SK-N-SH treated with all-trans-retinoic acid at 6 μM for 48 hours (cell line): Measurements from ENCODE around the gene ABHD12B.

Source experiments
- ATAC-seq: fragments of 200-7000 bp; cut with Tn5 transposase; 3 replicates; pipeline ENCODE4 v1.9.1; 2020; ENCODE audit warnings: mild to moderate bottlenecking, moderate library complexity
- ARNTL ChIP-seq: fragments of 450-650 bp; formaldehyde crosslinking; IDR thresholded peaks from 2 replicates; pipeline ENCODE4 v1.5.0; 2020; ENCODE audit warnings: low read depth, mild to moderate bottlenecking, moderate library complexity, borderline replicate concordance
- BACH2 ChIP-seq: fragments of 250-450 bp; sonication (Bioruptor Pico); IDR thresholded peaks from 2 replicates; pipeline ENCODE4 v1.9.0; 2021; ENCODE audit warnings: mild to moderate bottlenecking, borderline replicate concordance
- CREB5 ChIP-seq: fragments of 250-450 bp; sonication (Bioruptor Pico); IDR thresholded peaks from 2 replicates; pipeline ENCODE4 v1.5.1; 2020; ENCODE audit warnings: low read depth, mild to moderate bottlenecking, moderate library complexity
- CSDC2 ChIP-seq: fragments of 250-450 bp; sonication (Bioruptor Pico); IDR thresholded peaks from 2 replicates; pipeline ENCODE4 v1.5.0; 2020; ENCODE audit warnings: mild to moderate bottlenecking, moderate library complexity
- CSRNP3 ChIP-seq: fragments of 250-450 bp; sonication (Bioruptor Pico); IDR thresholded peaks from 2 replicates; pipeline ENCODE4 v1.5.1; 2021; ENCODE audit warnings: mild to moderate bottlenecking, moderate library complexity
- ESRRG ChIP-seq: fragments of 250-450 bp; sonication (Bioruptor Pico); IDR thresholded peaks from 2 replicates; pipeline ENCODE4 v1.6.1; 2021; ENCODE audit warnings: mild to moderate bottlenecking
- GLIS3 ChIP-seq: fragments of 250-450 bp; sonication (Bioruptor Pico); IDR thresholded peaks from 2 replicates; pipeline ENCODE4 v1.5.0; 2020; ENCODE audit warnings: mild to moderate bottlenecking, moderate library complexity
- ISL1 ChIP-seq: fragments of 250-450 bp; sonication (Bioruptor Pico); IDR thresholded peaks from 2 replicates; pipeline ENCODE4 v2.1.2; 2022; ENCODE audit warnings: mild to moderate bottlenecking, moderate library complexity
- OSR1 ChIP-seq: fragments of 250-450 bp; sonication (Bioruptor Pico); IDR thresholded peaks from 2 replicates; pipeline ENCODE4 v1.8.0; 2022; ENCODE audit warnings: moderate library complexity, mild to moderate bottlenecking, inconsistent platforms
- PATZ1 ChIP-seq: fragments of 250-450 bp; sonication (Bioruptor Pico); IDR thresholded peaks from 2 replicates; pipeline ENCODE4 v1.8.0; 2020; ENCODE audit warnings: mild to moderate bottlenecking, moderate library complexity, borderline replicate concordance
- POU6F1 ChIP-seq: fragments of 250-450 bp; sonication (Bioruptor Pico); IDR thresholded peaks from 2 replicates; pipeline ENCODE4 v1.8.0; 2021; ENCODE audit warnings: low read depth, mild to moderate bottlenecking, moderate library complexity, borderline replicate concordance
- PPARA ChIP-seq: fragments of 250-450 bp; sonication (Bioruptor Pico); IDR thresholded peaks from 2 replicates; pipeline ENCODE4 v1.5.0; 2020; ENCODE audit warnings: mild to moderate bottlenecking, borderline replicate concordance
- RARB ChIP-seq: fragments of 250-450 bp; sonication (Bioruptor Pico); IDR thresholded peaks from 2 replicates; pipeline ENCODE4 v1.8.0; 2021; ENCODE audit warnings: mild to moderate bottlenecking, moderate library complexity
- TOX ChIP-seq: fragments of 250-450 bp; sonication (Bioruptor Pico); IDR thresholded peaks from 2 replicates; pipeline ENCODE4 v1.8.0; 2021; ENCODE audit warnings: mild to moderate bottlenecking, moderate library complexity, borderline replicate concordance
- ZC3H10 ChIP-seq: fragments of 250-450 bp; sonication (Bioruptor Pico); IDR thresholded peaks from 2 replicates; pipeline ENCODE4 v1.5.1; 2021; ENCODE audit warnings: mild to moderate bottlenecking, moderate library complexity
- ZFP3 ChIP-seq: fragments of 250-450 bp; sonication (Bioruptor Pico); IDR thresholded peaks from 2 replicates; pipeline ENCODE4 v1.5.0; 2020; ENCODE audit warnings: mild to moderate bottlenecking, moderate library complexity
- ZNF565 ChIP-seq: fragments of 450-650 bp; formaldehyde crosslinking; conservative IDR thresholded peaks from 2 replicates; pipeline ENCODE4 v1.5.0; 2020; ENCODE audit warnings: low read depth, mild to moderate bottlenecking, moderate library complexity
- ZNF70 ChIP-seq: fragments of 450-650 bp; formaldehyde crosslinking; IDR thresholded peaks from 2 replicates; pipeline ENCODE4 v1.5.0; 2020; ENCODE audit warnings: mild to moderate bottlenecking, moderate library complexity
- ZNF8 ChIP-seq: fragments of 450-650 bp; formaldehyde crosslinking; IDR thresholded peaks from 2 replicates; pipeline ENCODE4 v1.5.0; 2020; ENCODE audit warnings: mild to moderate bottlenecking, moderate library complexity

Gene ABHD12B

GRCh38 chr14:50823762-50824636 is 47.9 kb upstream of the ABHD12B start:
- ATAC-seq: no peak
- no peak for TF ChIP-seq PATZ1
- no peak for TF ChIP-seq ISL1
- TF ChIP-seq CSDC2 (CRISPR knock-in tag): no peak
- TF ChIP-seq BACH2: no peak

- ATAC-seq: no peak
- no peak for TF ChIP-seq ESRRG
- no peak for TF ChIP-seq TOX (CRISPR knock-in tag)
- no peak for TF ChIP-seq ARNTL
- TF ChIP-seq ZFP3 (CRISPR knock-in tag): no peak
- TF ChIP-seq OSR1 (CRISPR knock-in tag): no peak
- TF ChIP-seq, all 23 proteins: peak for 0
Measured at GRCh38 chr14:50825307-50825706, 46.5 kb upstream of the ABHD12B start.

- no peak for ATAC-seq
- TF ChIP-seq ISL1 (no peak), POU6F1 (CRISPR knock-in tag) (no peak), ZC3H10 (CRISPR knock-in tag) (no peak), ZNF8 (CRISPR knock-in tag) (no peak), CREB5 (CRISPR knock-in tag) (no peak), PPARA (CRISPR knock-in tag) (no peak), ZFP3 (CRISPR knock-in tag) (no peak), CSRNP3 (CRISPR knock-in tag) (no peak), OSR1 (CRISPR knock-in tag) (no peak), PATZ1 (no peak), ZNF565 (no peak), ZNF70 (CRISPR knock-in tag) (no peak), GLIS3 (CRISPR knock-in tag) (no peak), TOX (CRISPR knock-in tag) (no peak), RARB (no peak)
Measured at GRCh38 chr14:50826681-50827080, 45.2 kb upstream of the ABHD12B start.

GRCh38 chr14:50828721-50829488 is 42.9 kb upstream of the ABHD12B start:
- no peak for TF ChIP-seq BACH2
- no peak for TF ChIP-seq ZFP3 (CRISPR knock-in tag)
- TF ChIP-seq CSDC2 (CRISPR knock-in tag): no peak
- no peak for ATAC-seq
